Posterior vena cava (tissue), 2 donors: ENCODE data around the gene OR2S2. TPM values are rescaled to one million over a fixed set of nuclear protein-coding genes. Genes with fewer than 3 reads are reported as not detected.

Experiments used
- DNase-seq: peaks from one replicate; pipeline ENCODE4 v3.0.0-alpha.2; 2020; ENCODE audit warnings: low spot score
- intact Hi-C, 2 donors: fragments of 100-400 bp; cut with DNase I; formaldehyde crosslinking; loops; one replicate each; pipeline versions ENCODE4 v1.14.1 to v1.14.2; 2022 to 2023
- total RNA-seq, 2 donors: library from RNA; stranded (reverse); fragmentation: NEBNext Ultra II Directional; extraction: Animal tissue kit (Norgen Biotek cat#: 25700); gene quantifications; one replicate each; pipeline ENCODE4 v1.2.1, GENCODE V29; 2021
- donor health status: DM: yes; HTN: yes; CAD: no.
- donor health status: DM: yes; HTN: yes; CAD: no.

The OR2S2 gene
- total RNA-seq, 2 donors from 2014 or later = not detected

GRCh38 chr9:35967042-35967441, 9.1 kb upstream of the OR2S2 start:
- DNase-seq = no peak
- intact Hi-C loops = no loop called here

- no peak for DNase-seq
- intact Hi-C loops = no loop called here
These were observed 8.5 kb upstream of the OR2S2 start for GRCh38 chr9:35966433-35966832.

GRCh38 chr9:35965011-35965410, 7.1 kb upstream of the OR2S2 start:
- intact Hi-C loops = no loop called here
- no peak for DNase-seq

GRCh38 chr9:35962126-35962906, 4.4 kb upstream of the OR2S2 start:
- DNase-seq = no peak
- intact Hi-C loops = no loop called here

GRCh38 chr9:35960039-35960655, 2.2 kb upstream of the OR2S2 start:
- intact Hi-C loops = no loop called here

GRCh38 chr9:35956651-35957050, 1.3 kb downstream of the OR2S2 start:
- DNase-seq = no peak
- intact Hi-C loops = loop anchor here (5.0 to 10.0 kb wide), 2 partner anchors 58 to 66 kb away; no protein-coding TSS in a partner anchor

More at GRCh38 chr9:35960039-35960655, 2.2 kb upstream of the OR2S2 start:
- DNase-seq = no peak

- intact Hi-C loops = loop anchor here (5.0 to 10.0 kb wide), 2 partner anchors 60 to 67 kb away; no protein-coding TSS in a partner anchor
- DNase-seq = no peak
These were observed 2.9 kb downstream of the OR2S2 start for GRCh38 chr9:35954942-35955546.

- no peak for DNase-seq
- intact Hi-C loops = loop anchor here in 1 of 2 donors (10.0 kb wide), 1 partner anchor 62 kb away; no protein-coding TSS in a partner anchor
These were observed 5.3 kb downstream of the OR2S2 start for GRCh38 chr9:35952526-35953191.

- intact Hi-C loops = loop anchor here in 1 of 2 donors (10.0 kb wide), 1 partner anchor 63 kb away; no protein-coding TSS in a partner anchor
- DNase-seq = no peak
These were observed 6.2 kb downstream of the OR2S2 start for GRCh38 chr9:35951736-35952135.

- no peak for DNase-seq
- intact Hi-C loops = no loop called here
These were observed 9.0 kb downstream of the OR2S2 start for GRCh38 chr9:35948901-35949318.

- intact Hi-C loops = no loop called here
These were observed 9.5 kb downstream of the OR2S2 start for GRCh38 chr9:35948451-35948850.

GRCh38 chr9:35945341-35946018, 12.5 kb downstream of the OR2S2 start:
- peak; percentile 95 for DNase-seq
- intact Hi-C loops = loop anchor here in 1 of 2 donors (2.0 kb wide), 1 partner anchor 43 kb away; no protein-coding TSS in a partner anchor

More at GRCh38 chr9:35948451-35948850, 9.5 kb downstream of the OR2S2 start:
- DNase-seq = no peak

- intact Hi-C loops = loop anchor here (2.0 to 5.0 kb wide), 2 partner anchors 42 to 43 kb away; no protein-coding TSS in a partner anchor
- no peak for DNase-seq
These were observed 13.1 kb downstream of the OR2S2 start for GRCh38 chr9:35944841-35945240.

GRCh38 chr9:35944173-35944572, 13.8 kb downstream of the OR2S2 start:
- intact Hi-C loops = loop anchor here (2.0 to 5.0 kb wide), 2 partner anchors 41 to 42 kb away; no protein-coding TSS in a partner anchor
- no peak for DNase-seq

GRCh38 chr9:35942286-35942685, 15.7 kb downstream of the OR2S2 start:
- no peak for DNase-seq
- intact Hi-C loops = loop anchor here in 1 of 2 donors (5.0 kb wide), 1 partner anchor 40 kb away; no protein-coding TSS in a partner anchor

- intact Hi-C loops = loop anchor here in 1 of 2 donors (5.0 kb wide), 1 partner anchor 38 kb away; no protein-coding TSS in a partner anchor
- no peak for DNase-seq
These were observed 17.2 kb downstream of the OR2S2 start for GRCh38 chr9:35940458-35941407.

GRCh38 chr9:35939679-35940250, 18.2 kb downstream of the OR2S2 start:
- intact Hi-C loops = loop anchor here in 1 of 2 donors (5.0 kb wide), 1 partner anchor 37 kb away; no protein-coding TSS in a partner anchor
- DNase-seq = no peak
